BE2C (cell line): ENCODE measurements around the gene JAK1.

Experiments
- DNase-seq: peaks from one replicate; pipeline ENCODE4 v3.0.0-alpha.2; 2020
- H3K27me3 ChIP-seq: fragments of 250-450 bp; sonication (Bioruptor Pico); 2 replicates; pipeline ENCODE4 v1.5.1; 2020; ENCODE audit warnings: mild to moderate bottlenecking
- H3K36me3 ChIP-seq: fragments of 250-450 bp; sonication (Bioruptor Pico); 2 replicates; pipeline ENCODE4 v1.5.1; 2020; ENCODE audit warnings: mild to moderate bottlenecking
- H3K4me1 ChIP-seq: fragments of 250-450 bp; sonication (Bioruptor Pico); 2 replicates; pipeline ENCODE4 v1.5.1; 2020
- H3K4me3 ChIP-seq: 2 replicates; pipeline ENCODE4 v1.5.1; 2011; ENCODE audit warnings: low read depth, low read length
- H3K9me3 ChIP-seq: fragments of 250-450 bp; sonication (Bioruptor Pico); 2 replicates; pipeline ENCODE4 v1.5.1; 2020
- CTCF ChIP-seq: IDR thresholded peaks from 2 replicates; pipeline ENCODE4 v1.5.1; 2012; ENCODE audit warnings: mild to moderate bottlenecking, low read depth, low read length

Gene JAK1

GRCh38 chr1:64995316-64995715, 29.0 kb upstream of the JAK1 start:
- TF ChIP-seq CTCF = no peak
- H3K4me1 ChIP-seq = no peaks in the 10 kb centered on the region
- DNase-seq = no peak
- H3K4me3 ChIP-seq = no peak overlapping the region
- no peaks in the 10 kb centered on the region for H3K36me3 ChIP-seq
- no peaks in the 10 kb centered on the region for H3K9me3 ChIP-seq
- no peaks in the 10 kb centered on the region for H3K27me3 ChIP-seq

- Histone ChIP-seq H3K4me3 (no peak overlapping the region), H3K9me3 (no peaks in the 10 kb centered on the region), H3K36me3 (no peaks in the 10 kb centered on the region), H3K4me1 (no peaks in the 10 kb centered on the region; the same call in 1 of the 2 replicates), H3K27me3 (no peaks in the 10 kb centered on the region)
- no peak for TF ChIP-seq CTCF
- no peak for DNase-seq
Measured at GRCh38 chr1:64986903-64987871, 20.8 kb upstream of the JAK1 start.

GRCh38 chr1:64984737-64985136, 18.4 kb upstream of the JAK1 start:
- no peak overlapping the region for H3K4me3 ChIP-seq
- H3K4me1 ChIP-seq = no peaks in the 10 kb centered on the region; the same call in 1 of the 2 replicates
- no peaks in the 10 kb centered on the region for H3K27me3 ChIP-seq
- H3K9me3 ChIP-seq = no peaks in the 10 kb centered on the region
- DNase-seq = no peak
- no peaks in the 10 kb centered on the region for H3K36me3 ChIP-seq
- no peak for TF ChIP-seq CTCF

GRCh38 chr1:64984106-64984505, 17.8 kb upstream of the JAK1 start:
- Histone ChIP-seq H3K4me1 (no peaks in the 10 kb centered on the region; the same call in 1 of the 2 replicates), H3K36me3 (no peaks in the 10 kb centered on the region), H3K4me3 (no peak overlapping the region), H3K27me3 (no peaks in the 10 kb centered on the region), H3K9me3 (no peaks in the 10 kb centered on the region)
- DNase-seq = no peak
- TF ChIP-seq CTCF = no peak

- H3K27me3 ChIP-seq = no peaks in the 10 kb centered on the region
- DNase-seq = peak; percentile 52
- no peaks in the 10 kb centered on the region for H3K36me3 ChIP-seq
- no peaks in the 10 kb centered on the region for H3K9me3 ChIP-seq
- TF ChIP-seq CTCF = no peak
- no peaks in the 10 kb centered on the region; the same call in 1 of the 2 replicates for H3K4me1 ChIP-seq
- no peak overlapping the region for H3K4me3 ChIP-seq
Measured at GRCh38 chr1:64983110-64983509, 16.8 kb upstream of the JAK1 start.
